Measurements from ENCODE around the gene ZNF839. TPM values are rescaled to one million over a fixed set of nuclear protein-coding genes. Genes with fewer than 3 reads are reported as not detected.

The ZNF839 gene
- total and polyA plus RNA-seq, 12 donors: 7.4 to 28.2 (median 14.5) TPM

DNA sequence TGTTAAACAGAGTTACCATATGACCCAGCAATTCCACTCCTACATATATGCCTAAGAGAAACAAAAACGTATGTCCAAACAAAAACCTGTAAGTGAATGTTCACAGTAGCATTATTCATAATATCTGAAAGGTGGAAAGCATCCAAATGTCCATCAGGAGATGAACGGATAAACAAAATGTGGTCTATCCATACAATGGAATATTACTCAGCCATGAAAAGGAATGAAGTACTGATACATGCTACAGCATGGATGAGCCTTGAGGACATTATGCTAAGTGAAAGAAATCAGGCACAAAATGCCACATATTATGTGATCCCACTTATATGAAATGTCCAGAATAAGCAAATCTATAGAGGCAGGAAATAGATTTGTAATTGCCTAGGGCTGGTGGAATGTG is 31.4 kb upstream of the ZNF839 start:
- H3K27me3 ChIP-seq: no peaks in the 10 kb centered on the region
- DNase-seq: no peak
- TF ChIP-seq, protein P1, sequence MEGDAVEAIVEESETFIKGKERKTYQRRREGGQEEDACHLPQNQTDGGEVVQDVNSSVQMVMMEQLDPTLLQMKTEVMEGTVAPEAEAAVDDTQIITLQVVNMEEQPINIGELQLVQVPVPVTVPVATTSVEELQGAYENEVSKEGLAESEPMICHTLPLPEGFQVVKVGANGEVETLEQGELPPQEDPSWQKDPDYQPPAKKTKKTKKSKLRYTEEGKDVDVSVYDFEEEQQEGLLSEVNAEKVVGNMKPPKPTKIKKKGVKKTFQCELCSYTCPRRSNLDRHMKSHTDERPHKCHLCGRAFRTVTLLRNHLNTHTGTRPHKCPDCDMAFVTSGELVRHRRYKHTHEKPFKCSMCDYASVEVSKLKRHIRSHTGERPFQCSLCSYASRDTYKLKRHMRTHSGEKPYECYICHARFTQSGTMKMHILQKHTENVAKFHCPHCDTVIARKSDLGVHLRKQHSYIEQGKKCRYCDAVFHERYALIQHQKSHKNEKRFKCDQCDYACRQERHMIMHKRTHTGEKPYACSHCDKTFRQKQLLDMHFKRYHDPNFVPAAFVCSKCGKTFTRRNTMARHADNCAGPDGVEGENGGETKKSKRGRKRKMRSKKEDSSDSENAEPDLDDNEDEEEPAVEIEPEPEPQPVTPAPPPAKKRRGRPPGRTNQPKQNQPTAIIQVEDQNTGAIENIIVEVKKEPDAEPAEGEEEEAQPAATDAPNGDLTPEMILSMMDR (IDR thresholded peaks at IDR 0.05): no peak
- TF ChIP-seq POLR2A (IDR thresholded peaks at IDR 0.05): no peak
- WGBS, 4 donors: 88 to 98% (median 95%) methylated on average over 2 of the region's 2 CpGs
- H3K4me1 ChIP-seq (replicated peaks in 1 of 2): no peaks in the 10 kb centered on the region
- no peaks in the 10 kb centered on the region for H3K9me3 ChIP-seq (replicated peaks in 1 of 3)
- no peaks in the 10 kb centered on the region for H3K36me3 ChIP-seq (replicated peaks in 1 of 2)
- no peak overlapping the region for H3K27ac ChIP-seq
- no peak overlapping the region for H3K4me3 ChIP-seq
- intact Hi-C loops (cut with DNase I): no loop called here

DNA sequence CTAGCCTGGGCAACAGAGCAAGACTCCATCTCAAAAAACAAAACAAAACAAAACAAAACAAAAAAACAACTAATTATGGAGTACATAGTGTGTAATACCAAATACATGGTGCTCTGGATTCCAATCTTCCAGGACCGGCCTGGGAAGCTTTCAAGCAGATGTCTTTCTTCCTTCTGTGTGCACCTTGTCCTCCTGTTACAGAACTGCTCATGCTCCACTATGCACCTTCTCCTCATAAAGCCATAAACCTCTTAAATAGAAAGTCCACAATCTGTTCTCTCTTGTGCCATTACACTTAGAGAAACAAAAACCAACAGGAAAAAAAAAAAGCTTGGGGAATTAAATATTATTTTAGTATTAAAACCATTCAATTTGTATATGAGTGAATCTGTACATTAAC is 27.1 kb upstream of the ZNF839 start:
- H3K4me3 ChIP-seq: no peak overlapping the region
- DNase-seq: no peak
- WGBS, 4 donors: 97 to 100% (median 100%) methylated on average over 1 of the region's 1 CpG
- H3K9me3 ChIP-seq (replicated peaks in 1 of 3): no peaks in the 10 kb centered on the region
- H3K27ac ChIP-seq: no peak overlapping the region
- H3K36me3 ChIP-seq (replicated peaks in 1 of 2): no peaks in the 10 kb centered on the region
- H3K4me1 ChIP-seq (replicated peaks in 1 of 2): peaks cover 7 to 18% of the 10 kb centered on the region in 2 donors
- intact Hi-C loops (cut with DNase I): no loop called here
- TF ChIP-seq POLR2A (IDR thresholded peaks at IDR 0.05): no peak
- TF ChIP-seq, protein P1 (IDR thresholded peaks at IDR 0.05): no peak
- no peaks in the 10 kb centered on the region for H3K27me3 ChIP-seq

DNA sequence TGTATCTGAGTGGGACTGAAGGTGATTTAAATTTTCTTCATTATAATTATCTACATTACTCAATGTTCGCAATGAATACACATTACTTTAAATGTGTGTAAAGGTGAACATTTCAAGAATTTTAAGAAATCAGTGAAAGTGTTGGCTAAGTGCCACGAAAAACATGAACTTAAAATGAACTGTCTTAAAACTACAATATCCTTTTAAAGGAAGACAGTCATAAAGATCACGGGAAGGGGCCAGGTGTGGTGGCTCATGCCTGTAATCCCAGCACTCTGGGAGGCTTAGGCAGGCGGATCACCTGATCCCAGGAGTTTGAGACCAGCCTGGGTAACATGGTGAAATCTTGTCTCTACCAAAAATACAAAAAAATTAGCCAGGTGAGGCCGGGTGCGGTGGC is 25.8 kb upstream of the ZNF839 start:
- Histone ChIP-seq H3K36me3 (replicated peaks in 1 of 2) (no peaks in the 10 kb centered on the region), H3K4me1 (replicated peaks in 1 of 2) (peaks cover 7 to 18% of the 10 kb centered on the region in 2 donors), H3K27ac (no peak overlapping the region), H3K4me3 (no peak overlapping the region), H3K9me3 (replicated peaks in 1 of 3) (no peaks in the 10 kb centered on the region), H3K27me3 (no peaks in the 10 kb centered on the region)
- intact Hi-C loops (cut with DNase I): no loop called here
- 86 to 89% (median 88%) methylated on average over 6 of the region's 6 CpGs for WGBS, 4 donors
- no peak for DNase-seq
- no peak for TF ChIP-seq POLR2A (IDR thresholded peaks at IDR 0.05)
- TF ChIP-seq, protein P1 (IDR thresholded peaks at IDR 0.05): no peak

DNA sequence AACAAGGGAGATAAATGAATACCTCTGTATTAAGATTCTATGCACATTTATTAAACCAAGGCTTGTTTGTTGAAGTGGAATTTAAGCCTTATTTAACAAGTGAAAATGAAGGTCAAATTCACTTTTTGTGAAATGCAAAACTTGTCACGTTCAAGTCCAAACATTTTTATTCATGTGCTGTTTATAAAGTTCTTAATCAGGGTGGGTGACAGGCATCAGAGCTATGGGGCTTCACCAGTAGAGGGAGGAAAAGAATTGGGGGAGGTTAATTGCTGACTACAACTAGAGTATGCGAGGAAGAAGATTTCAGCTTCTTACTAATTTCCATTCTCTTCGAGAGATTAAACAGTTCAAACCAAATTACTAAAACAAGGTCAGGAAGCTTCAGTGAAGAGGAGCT is 24.3 kb upstream of the ZNF839 start:
- 22 to 37% (median 26%) methylated on average over 3 of the region's 3 CpGs for WGBS, 4 donors
- no peaks in the 10 kb centered on the region for H3K27me3 ChIP-seq
- no peaks in the 10 kb centered on the region for H3K36me3 ChIP-seq (replicated peaks in 1 of 2)
- no peak overlapping the region for H3K4me3 ChIP-seq
- H3K9me3 ChIP-seq (replicated peaks in 1 of 3): no peaks in the 10 kb centered on the region
- peak overlapping the region in 4 of 5 donors; percentile 22 to 74 (median 68) for H3K27ac ChIP-seq
- H3K4me1 ChIP-seq (replicated peaks in 1 of 2): peaks cover 7 to 18% of the 10 kb centered on the region in 2 donors
- TF ChIP-seq, protein P1 (IDR thresholded peaks at IDR 0.05): peak in 5 of 6 experiments; percentile 8 to 31 (median 16)
- no peak for TF ChIP-seq POLR2A (IDR thresholded peaks at IDR 0.05)
- intact Hi-C loops (cut with DNase I): no loop called here
- no peak for DNase-seq

All from adrenal gland (tissue), 12 donors.